Upper lobe of right lung (tissue), 1 donor: ENCODE measurements around the gene DRC1. TPM values are rescaled to one million over a fixed set of nuclear protein-coding genes. Genes with fewer than 3 reads are reported as not detected.

Experiments used
- ATAC-seq: fragments of 200-7000 bp; cut with Tn5 transposase; one replicate; pipeline ENCODE4 v1.9.1; 2020; ENCODE audit warnings: mild to moderate bottlenecking, moderate library complexity
- DNase-seq: peaks from one replicate; pipeline ENCODE4 v3.0.0-alpha.2; 2020
- H3K27ac ChIP-seq: fragments of 200-600 bp; one replicate; pipeline ENCODE4 v1.8.0; 2022
- H3K27me3 ChIP-seq: fragments of 200-600 bp; one replicate; pipeline ENCODE4 v1.8.0; 2022; ENCODE audit warnings: mild to moderate bottlenecking
- H3K36me3 ChIP-seq: fragments of 200-600 bp; one replicate; pipeline ENCODE4 v1.8.0; 2022
- H3K4me1 ChIP-seq: fragments of 200-600 bp; one replicate; pipeline ENCODE4 v1.8.0; 2022
- H3K4me3 ChIP-seq: fragments of 200-600 bp; one replicate; pipeline ENCODE4 v1.8.0; 2022; ENCODE audit warnings: mild to moderate bottlenecking
- H3K9me3 ChIP-seq: fragments of 200-600 bp; one replicate; pipeline ENCODE4 v1.8.0; 2022
- CTCF ChIP-seq: fragments of 200-600 bp; IDR thresholded peaks from one replicate; pipeline ENCODE4 v1.8.0; 2022; ENCODE audit warnings: antibody characterized with exemption
- intact Hi-C: fragments of 100-400 bp; cut with DNase I; formaldehyde crosslinking; loops from one replicate; pipeline ENCODE4 v1.11.0; 2022
- total RNA-seq: library from RNA; stranded (reverse); fragmentation: NEBNext Ultra II Directional; extraction: Animal tissue kit (Norgen Biotek cat#: 25700); gene quantifications from one replicate; pipeline ENCODE4 v1.2.1, GENCODE V29; 2021
- donor health status: DM: no; HTN: yes; CAD: no; lungs with severe emphysema.

DRC1 gene
- total RNA-seq, 1 donor from 2014 or later = not detected

DNA sequence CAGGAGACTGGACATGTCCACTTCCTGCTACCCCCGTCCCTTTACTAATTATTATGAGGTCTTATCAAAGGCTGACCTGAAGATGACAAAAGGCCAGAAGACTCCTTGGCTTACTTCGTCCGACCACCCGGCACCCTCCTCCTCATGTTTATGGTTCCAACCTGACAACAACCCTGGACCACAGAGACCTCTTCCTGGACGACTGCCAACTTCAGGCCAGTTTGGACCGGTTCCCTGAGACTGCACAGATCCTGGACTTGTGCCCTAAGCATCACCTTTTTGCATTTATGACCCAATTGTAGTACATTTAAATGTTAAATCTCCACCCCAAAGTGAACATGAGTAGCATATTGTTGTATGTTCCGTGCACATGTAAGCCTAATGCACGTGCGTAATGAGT is 5.8 kb downstream of the DRC1 start:
- no peak overlapping the region for H3K4me3 ChIP-seq
- no peaks in the 10 kb centered on the region for H3K9me3 ChIP-seq
- no peak for TF ChIP-seq CTCF
- ATAC-seq = no peak
- no peak for DNase-seq
- H3K4me1 ChIP-seq = no peaks in the 10 kb centered on the region
- H3K36me3 ChIP-seq = no peaks in the 10 kb centered on the region
- no peak overlapping the region for H3K27ac ChIP-seq
- intact Hi-C loops = no loop called here
- no peaks in the 10 kb centered on the region for H3K27me3 ChIP-seq

DNA sequence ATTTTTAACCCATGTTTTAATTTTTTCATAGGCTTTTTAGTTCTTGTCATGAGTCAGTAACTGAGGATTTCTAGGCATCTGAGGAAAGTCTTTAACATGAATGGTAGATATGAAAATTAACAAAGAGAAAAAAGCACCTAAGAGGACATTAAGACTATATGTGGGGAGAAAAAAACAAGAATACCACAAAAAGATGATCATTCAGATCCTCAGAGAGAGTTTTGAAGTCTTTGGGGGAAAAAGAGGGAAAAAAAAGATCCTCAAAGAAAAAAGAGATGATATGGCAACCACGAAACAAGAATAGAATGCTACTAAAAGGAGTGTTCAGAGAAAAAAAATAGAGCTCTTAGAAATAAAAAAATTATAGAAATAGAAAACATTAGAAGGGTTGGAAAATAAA is 8.1 kb downstream of the DRC1 start:
- no peaks in the 10 kb centered on the region for H3K27me3 ChIP-seq
- H3K4me1 ChIP-seq = no peaks in the 10 kb centered on the region
- intact Hi-C loops = no loop called here
- ATAC-seq = no peak
- no peaks in the 10 kb centered on the region for H3K9me3 ChIP-seq
- H3K36me3 ChIP-seq = no peaks in the 10 kb centered on the region
- H3K4me3 ChIP-seq = no peak overlapping the region
- no peak overlapping the region for H3K27ac ChIP-seq
- DNase-seq = no peak
- TF ChIP-seq CTCF = no peak

DNA sequence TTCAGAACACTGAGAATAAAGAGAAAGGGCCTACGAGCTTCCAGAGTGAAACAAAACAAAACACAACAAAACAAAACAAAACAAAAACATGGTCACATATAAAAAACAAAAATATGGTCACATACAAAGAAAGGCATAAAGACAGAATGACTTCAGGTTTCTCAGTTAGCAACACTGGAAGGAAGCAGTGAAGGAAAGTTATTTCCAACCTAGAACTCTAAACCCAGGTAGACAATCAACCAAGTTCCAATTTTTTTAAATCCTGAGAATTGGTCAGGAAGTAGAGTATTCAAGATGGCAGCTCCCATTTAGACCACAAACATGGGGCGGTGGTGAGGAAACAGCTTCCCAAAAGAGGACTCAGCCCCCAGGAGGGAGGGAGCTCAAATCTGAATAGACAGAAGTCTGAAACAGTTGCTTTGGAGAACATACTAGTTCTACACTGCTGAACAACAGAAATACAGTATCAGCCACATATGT is 9.1 kb downstream of the DRC1 start:
- Histone ChIP-seq H3K9me3 (no peaks in the 10 kb centered on the region), H3K27ac (no peak overlapping the region), H3K4me1 (no peaks in the 10 kb centered on the region), H3K36me3 (no peaks in the 10 kb centered on the region), H3K4me3 (no peak overlapping the region), H3K27me3 (no peaks in the 10 kb centered on the region)
- intact Hi-C loops = no loop called here
- TF ChIP-seq CTCF = no peak
- ATAC-seq (no peak), DNase-seq (no peak)

- DNase-seq = no peak
- TF ChIP-seq CTCF = no peak
- Histone ChIP-seq H3K27ac (no peak overlapping the region), H3K36me3 (no peaks in the 10 kb centered on the region), H3K9me3 (no peaks in the 10 kb centered on the region), H3K27me3 (no peaks in the 10 kb centered on the region), H3K4me3 (no peak overlapping the region), H3K4me1 (no peaks in the 10 kb centered on the region)
- no peak for ATAC-seq
- intact Hi-C loops = no loop called here
Observed at GRCh38 chr2:26411419-26411818, 9.7 kb downstream of the DRC1 start.

- DNase-seq (no peak), ATAC-seq (peak; percentile 87)
- H3K9me3 ChIP-seq = no peaks in the 10 kb centered on the region
- H3K27me3 ChIP-seq = no peaks in the 10 kb centered on the region
- no peaks in the 10 kb centered on the region for H3K4me1 ChIP-seq
- intact Hi-C loops = no loop called here
- no peak for TF ChIP-seq CTCF
- H3K27ac ChIP-seq = no peak overlapping the region
- no peaks in the 10 kb centered on the region for H3K36me3 ChIP-seq
- H3K4me3 ChIP-seq = peak overlapping the region; percentile 11
Observed at GRCh38 chr2:26412091-26412673, 10.5 kb downstream of the DRC1 start.

GRCh38 chr2:26414311-26414710 is 12.6 kb downstream of the DRC1 start:
- Histone ChIP-seq H3K4me1 (no peaks in the 10 kb centered on the region), H3K27me3 (no peaks in the 10 kb centered on the region), H3K9me3 (no peaks in the 10 kb centered on the region), H3K4me3 (no peak overlapping the region), H3K27ac (no peak overlapping the region), H3K36me3 (no peaks in the 10 kb centered on the region)
- no peak for DNase-seq
- ATAC-seq = no peak
- no peak for TF ChIP-seq CTCF
- intact Hi-C loops = no loop called here
